Right lobe of liver (tissue), 6 donors: ENCODE measurements around the gene MORN2. TPM values are rescaled to one million over a fixed set of nuclear protein-coding genes. Genes with fewer than 3 reads are reported as not detected.

Source experiments
- ATAC-seq, 4 donors: fragments of 200-7000 bp; cut with Tn5 transposase; one replicate each; pipeline ENCODE4 v1.9.1; 2020; ENCODE audit warnings: mild to moderate bottlenecking in 4 of 4, moderate library complexity in 4 of 4
- DNase-seq, 3 donors: peaks; one replicate each; pipeline ENCODE4 v3.0.0-alpha.2; 2020
- H3K27ac ChIP-seq, 3 donors: fragments of 200-600 bp; one replicate each; pipeline ENCODE4 v1.8.0; 2022
- H3K27me3 ChIP-seq, 2 donors: fragments of 200-600 bp; one replicate each; pipeline ENCODE4 v1.8.0; 2022
- H3K36me3 ChIP-seq, 4 donors: fragments of 200-600 bp; sonication (generic) in 1 of 4; one replicate each; pipeline versions ENCODE4 v1.5.1 to v1.8.0; 2017 to 2022; ENCODE audit warnings: control low read depth in 1 of 4
- H3K4me1 ChIP-seq, 4 donors: fragments of 200-600 bp; sonication (generic) in 1 of 4; one replicate each; pipeline versions ENCODE4 v1.5.1 to v1.8.0; 2017 to 2022; ENCODE audit warnings: control low read depth in 1 of 4
- H3K4me3 ChIP-seq, 3 donors: fragments of 200-600 bp; one replicate each; pipeline ENCODE4 v1.8.0; 2022
- H3K9me3 ChIP-seq, 4 donors: fragments of 200-600 bp; sonication (generic) in 1 of 4; one replicate each; pipeline versions ENCODE4 v1.5.1 to v1.8.0; 2017 to 2022; ENCODE audit warnings: control low read depth in 1 of 4
- CTCF ChIP-seq, 4 donors: fragments of 200-600 bp in 3 of 4; fragments of 450-650 bp in 1 of 4; IDR thresholded peaks; one replicate each; pipeline versions ENCODE4 v1.5.1 to v1.8.0; 2016 to 2022; ENCODE audit warnings: antibody characterized with exemption in 4 of 4, mild to moderate bottlenecking in 2 of 4
- POLR2A ChIP-seq: fragments of 450-650 bp; IDR thresholded peaks from one replicate; pipeline ENCODE4 v1.6.1; 2017; ENCODE audit warnings: antibody characterized with exemption, mild to moderate bottlenecking
- WGBS: methylation state at CpG from one replicate; pipeline ENCODE4 v1.1.6; 2018; ENCODE audit warnings: low coverage, low lambda C conversion rate; ENCODE audit not compliant: insufficient coverage; ENCODE audit errors: missing lambda C conversion rate; 5-methylcytosine and 5-hydroxymethylcytosine counted together
- intact Hi-C, 2 donors: fragments of 100-400 bp; cut with DNase I; formaldehyde crosslinking; loops; one replicate each; pipeline versions ENCODE4 v1.11.2 to v1.14.1; 2022
- total RNA-seq, 6 experiments: library from RNA; depleted of rRNA in 2 of 6; stranded (reverse); fragments of >200 nt in 2 of 6; fragmentation: NEBNext Ultra II Directional in 3 of 6; extraction: Animal tissue kit (Norgen Biotek cat#: 25700) in 3 of 6; gene quantifications; one replicate each; pipeline versions ENCODE4 v1.1.0 to v1.2.4, GENCODE V29; 2016 to 2023
- donor health status: DM: no; HTN: yes; CAD: no.
- donor health status: DM: no; HTN: no; CAD: no.
- donor health status: DM: no; HTN: no; CAD: no.
- donor health status: DM: no; HTN: yes; CAD: no.
- donor health status: DM: no; HTN: yes; CAD: no.

Gene MORN2
- total RNA-seq, 6 experiments from 2014 or later, result 4.1 to 8.1 (median 5.0) TPM

- no peak for ATAC-seq
- intact Hi-C loops, result no loop called here
Observed at GRCh38 chr2:38905251-38905650, 29.5 kb downstream of the MORN2 start.

GRCh38 chr2:38907242-38907641 is 31.5 kb downstream of the MORN2 start:
- DNase-seq, result no peak
- Histone ChIP-seq H3K36me3 (no peaks in the 10 kb centered on the region), H3K27ac (no peak overlapping the region), H3K27me3 (no peaks in the 10 kb centered on the region), H3K9me3 (no peaks in the 10 kb centered on the region), H3K4me1 (no peaks in the 10 kb centered on the region), H3K4me3 (no peak overlapping the region)
- intact Hi-C loops, result no loop called here
- 78% methylated on average over 1 of the region's 1 CpG for WGBS
- no peak for ATAC-seq
- no peak for TF ChIP-seq CTCF (IDR thresholded peaks at IDR 0.05)
- no peak for TF ChIP-seq POLR2A

More at GRCh38 chr2:38905251-38905650, 29.5 kb downstream of the MORN2 start:
- WGBS, result 55% methylated on average over 2 of the region's 2 CpGs
- Histone ChIP-seq H3K36me3 (no peaks in the 10 kb centered on the region), H3K9me3 (no peaks in the 10 kb centered on the region), H3K27me3 (no peaks in the 10 kb centered on the region), H3K4me3 (no peak overlapping the region), H3K27ac (no peak overlapping the region), H3K4me1 (no peaks in the 10 kb centered on the region)
- DNase-seq, result no peak
- TF ChIP-seq POLR2A (no peak), CTCF (IDR thresholded peaks at IDR 0.05) (no peak)

- no peak overlapping the region for H3K27ac ChIP-seq
- no peaks in the 10 kb centered on the region for H3K36me3 ChIP-seq
- H3K4me3 ChIP-seq, result no peak overlapping the region
- no peaks in the 10 kb centered on the region for H3K27me3 ChIP-seq
- H3K4me1 ChIP-seq, result no peaks in the 10 kb centered on the region
- no peak for TF ChIP-seq POLR2A
- WGBS, result 73% methylated on average over 2 of the region's 2 CpGs
- ATAC-seq (no peak), DNase-seq (no peak)
- no peaks in the 10 kb centered on the region for H3K9me3 ChIP-seq
- intact Hi-C loops, result no loop called here
Observed at GRCh38 chr2:38907743-38908562, 32.2 kb downstream of the MORN2 start.

- Histone ChIP-seq H3K9me3 (no peaks in the 10 kb centered on the region), H3K4me3 (no peak overlapping the region), H3K36me3 (no peaks in the 10 kb centered on the region), H3K27ac (no peak overlapping the region), H3K27me3 (no peaks in the 10 kb centered on the region), H3K4me1 (no peaks in the 10 kb centered on the region)
- WGBS, result 75% methylated on average over 1 of the region's 1 CpG
- no peak for TF ChIP-seq CTCF (IDR thresholded peaks at IDR 0.05)
- no peak for TF ChIP-seq POLR2A
- intact Hi-C loops, result no loop called here
- ATAC-seq (no peak), DNase-seq (no peak)
Observed at GRCh38 chr2:38909872-38910271, 34.1 kb downstream of the MORN2 start.

- Histone ChIP-seq H3K27ac (no peak overlapping the region), H3K4me3 (no peak overlapping the region), H3K36me3 (no peaks in the 10 kb centered on the region), H3K27me3 (no peaks in the 10 kb centered on the region), H3K9me3 (no peaks in the 10 kb centered on the region), H3K4me1 (no peaks in the 10 kb centered on the region)
- DNase-seq, result no peak
- no peak for TF ChIP-seq POLR2A
- no peak for TF ChIP-seq CTCF (IDR thresholded peaks at IDR 0.05)
- intact Hi-C loops, result no loop called here
- WGBS, result 86% methylated on average over 1 of the region's 1 CpG
- no peak for ATAC-seq
Observed at GRCh38 chr2:38911191-38911590, 35.4 kb downstream of the MORN2 start.
